Measurements from ENCODE around the gene LPCAT1. TPM values are rescaled to one million over a fixed set of nuclear protein-coding genes. Genes with fewer than 3 reads are reported as not detected.
"Not testable (repeated sequence)": the region's sequence is repeated elsewhere in the genome, so short reads cannot be mapped to it uniquely, and the experiment has no call there.

Gene LPCAT1
- total RNA-seq, 2 donors from 2014 or later = 78.5 to 124 TPM

- no peak for DNase-seq
- Histone ChIP-seq H3K9me3 (ENCODE audit: control insufficient read depth, low read length) (no peaks in the 10 kb centered on the region), H3K9ac (ENCODE audit: extremely low read depth, low read length, poor library complexity, severe bottlenecking) (no peak overlapping the region), H3K4me1 (ENCODE audit: control insufficient read depth, insufficient read depth, low read length) (no peaks in the 10 kb centered on the region), H3K27ac (ENCODE audit: low read depth, low read length) (no peak overlapping the region), H3K36me3 (ENCODE audit: control insufficient read depth, insufficient read depth, low read length) (peaks cover 44% of the 10 kb centered on the region), H3K27me3 (ENCODE audit: control insufficient read depth, insufficient read depth, low read length, poor library complexity, severe bottlenecking) (no peaks in the 10 kb centered on the region), H3K4me3 (ENCODE audit: low read length) (no peak overlapping the region)
- WGBS, 2 experiments (ENCODE audit: insufficient coverage in 1 of 2, insufficient read length in 1 of 2) = 93 to 97% methylated on average over 10 to 11 of the region's 11 CpGs
- Mint-ChIP-seq H3K27ac (no peak overlapping the region), H3K4me1 (no peaks in the 10 kb centered on the region), H3K4me3 (no peak overlapping the region), H3K27me3 (ENCODE audit: insufficient read depth) (no peaks in the 10 kb centered on the region), H3K36me3 (ENCODE audit: low read depth) (peaks cover 54% of the 10 kb centered on the region), H3K9me3 (no peaks in the 10 kb centered on the region)
- no peak for TF ChIP-seq CTCF (conservative IDR thresholded peaks at IDR 0.05)
Observed at GRCh38 chr5:1476967-1477310, 46.8 kb downstream of the LPCAT1 start.

GRCh38 chr5:1476181-1476966 is 47.4 kb downstream of the LPCAT1 start:
- H3K4me3 Mint-ChIP-seq = no peak overlapping the region
- peaks cover 44% of the 10 kb centered on the region for H3K36me3 ChIP-seq (ENCODE audit: control insufficient read depth, insufficient read depth, low read length)
- H3K27me3 Mint-ChIP-seq (ENCODE audit: insufficient read depth) = no peaks in the 10 kb centered on the region
- WGBS, 2 experiments (ENCODE audit: insufficient coverage in 1 of 2, insufficient read length in 1 of 2) = 91 to 92% methylated on average over 14 to 28 of the region's 28 CpGs
- H3K36me3 Mint-ChIP-seq (ENCODE audit: low read depth) = peaks cover 56% of the 10 kb centered on the region
- H3K9me3 ChIP-seq (ENCODE audit: control insufficient read depth, low read length) = no peaks in the 10 kb centered on the region
- no peaks in the 10 kb centered on the region for H3K4me1 Mint-ChIP-seq
- no peaks in the 10 kb centered on the region for H3K9me3 Mint-ChIP-seq
- no peak overlapping the region for H3K27ac Mint-ChIP-seq
- DNase-seq = no peak
- no peak overlapping the region for H3K9ac ChIP-seq (ENCODE audit: extremely low read depth, low read length, poor library complexity, severe bottlenecking)
- TF ChIP-seq CTCF (conservative IDR thresholded peaks at IDR 0.05) = no peak
- H3K27me3 ChIP-seq (ENCODE audit: control insufficient read depth, insufficient read depth, low read length, poor library complexity, severe bottlenecking) = no peaks in the 10 kb centered on the region
- no peak overlapping the region for H3K27ac ChIP-seq (ENCODE audit: low read depth, low read length)
- no peaks in the 10 kb centered on the region for H3K4me1 ChIP-seq (ENCODE audit: control insufficient read depth, insufficient read depth, low read length)
- H3K4me3 ChIP-seq (ENCODE audit: low read length) = no peak overlapping the region

GRCh38 chr5:1475544-1475900 is 48.2 kb downstream of the LPCAT1 start:
- H3K4me1 ChIP-seq (ENCODE audit: control insufficient read depth, insufficient read depth, low read length); H3K9ac ChIP-seq (ENCODE audit: extremely low read depth, low read length, poor library complexity, severe bottlenecking); H3K27me3 Mint-ChIP-seq (ENCODE audit: insufficient read depth); H3K9me3 Mint-ChIP-seq; H3K4me3 ChIP-seq (ENCODE audit: low read length); H3K27ac Mint-ChIP-seq; H3K9me3 ChIP-seq (ENCODE audit: control insufficient read depth, low read length); H3K4me3 Mint-ChIP-seq; H3K27ac ChIP-seq (ENCODE audit: low read depth, low read length); DNase-seq; H3K4me1 Mint-ChIP-seq; H3K27me3 ChIP-seq (ENCODE audit: control insufficient read depth, insufficient read depth, low read length, poor library complexity, severe bottlenecking): not testable (repeated sequence)
- H3K36me3 ChIP-seq (ENCODE audit: control insufficient read depth, insufficient read depth, low read length) = peaks cover 44% of the 10 kb centered on the region
- peaks cover 61% of the 10 kb centered on the region for H3K36me3 Mint-ChIP-seq (ENCODE audit: low read depth)
- 94 to 100% methylated on average over 5 to 17 of the region's 17 CpGs for WGBS, 2 experiments (ENCODE audit: insufficient coverage in 1 of 2, insufficient read length in 1 of 2)

Measured in endodermal cell (in vitro differentiated cells).